BJ (cell line): ENCODE results near the gene SH3BP4. TPM values are rescaled to one million over a fixed set of nuclear protein-coding genes. Genes with fewer than 3 reads are reported as not detected.

ENCODE experiments used
- CTCF ChIA-PET: fragments of 350-600 bp; formaldehyde crosslinking; extraction: SDS; loops from one replicate; lab custom pipeline; 2021; ENCODE audit warnings: antibody characterized with exemption, inconsistent platforms; lab: Yijun Ruan, JAX
- POLR2A ChIA-PET: fragments of 300-600 bp; sonication (Branson Sonifier 250); formaldehyde crosslinking; extraction: SDS; loops from one replicate; lab custom pipeline; 2021; ENCODE audit warnings: antibody characterized with exemption; lab: Charles Lee
- DNase-seq: peaks from one replicate; pipeline ENCODE4 v3.0.0-alpha.2; 2011; ENCODE audit warnings: low read depth
- H3K27me3 ChIP-seq: 2 replicates; pipeline ENCODE4 v1.6.0; 2011; ENCODE audit warnings: low read length; ENCODE audit not compliant: control insufficient read depth, insufficient read depth
- H3K36me3 ChIP-seq: 2 replicates; pipeline ENCODE4 v1.5.1; 2011; ENCODE audit warnings: low read length; ENCODE audit not compliant: control insufficient read depth, insufficient read depth
- H3K4me3 ChIP-seq: 2 replicates; pipeline ENCODE4 v1.5.1; 2011; ENCODE audit warnings: low read depth, mild to moderate bottlenecking, control low read depth, low read length
- polyA plus RNA-seq: library from polyadenylated mRNA; depleted of rRNA; stranded (reverse); fragments of >200 nt; gene quantifications from 2 replicates; pipeline ENCODE4 v1.2.3, GENCODE V29; 2011
- TF ChIP-seq, protein P1 (sequence below): IDR thresholded peaks from 2 replicates; pipeline ENCODE4 v1.5.1; 2011; ENCODE audit warnings: low read depth, mild to moderate bottlenecking, control low read depth, inconsistent platforms, low read length, moderate library complexity; ENCODE audit not compliant: insufficient read depth

The SH3BP4 gene
- polyA plus RNA-seq, 1 experiment: 106 TPM

DNA sequence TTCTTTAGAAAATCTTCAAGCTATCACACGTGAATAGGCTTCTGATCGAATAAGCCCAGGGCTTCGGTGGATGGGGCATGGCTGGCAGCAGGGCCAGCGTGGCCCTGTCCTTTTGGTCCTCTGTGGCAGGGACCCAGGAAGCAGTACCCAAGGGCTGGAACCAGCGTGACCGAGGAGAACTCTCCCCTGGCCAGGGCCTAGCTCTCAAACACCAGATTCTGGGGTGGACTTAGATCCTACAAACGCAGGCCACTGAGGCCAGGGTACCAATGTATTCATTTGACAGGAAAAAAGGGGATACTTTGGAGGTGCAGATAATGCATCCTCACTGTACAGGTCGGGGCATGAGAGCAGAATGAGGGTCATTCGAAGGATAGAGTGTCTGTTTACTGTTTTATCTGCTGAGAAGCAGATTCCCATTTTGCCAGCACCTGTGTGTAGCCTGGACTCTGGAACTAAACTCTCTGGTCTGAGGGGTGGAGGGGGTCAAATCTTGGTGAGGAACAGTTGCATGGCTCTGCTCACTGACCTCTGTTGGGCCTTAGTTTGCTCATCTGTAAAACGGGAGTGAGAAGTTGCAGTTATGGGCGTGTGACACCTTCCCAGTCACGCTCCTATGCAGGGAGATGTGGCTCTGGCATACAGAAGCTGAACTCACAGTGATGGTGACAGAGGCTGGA is 51.4 kb downstream of the SH3BP4 start:
- Histone ChIP-seq H3K27me3 (no peaks in the 10 kb centered on the region), H3K4me3 (no peak overlapping the region), H3K36me3 (peaks cover 24% of the 10 kb centered on the region)
- DNase-seq: no peak
- ChIA-PET CTCF (no interaction called here), POLR2A (no interaction called here)
- TF ChIP-seq, protein P1, sequence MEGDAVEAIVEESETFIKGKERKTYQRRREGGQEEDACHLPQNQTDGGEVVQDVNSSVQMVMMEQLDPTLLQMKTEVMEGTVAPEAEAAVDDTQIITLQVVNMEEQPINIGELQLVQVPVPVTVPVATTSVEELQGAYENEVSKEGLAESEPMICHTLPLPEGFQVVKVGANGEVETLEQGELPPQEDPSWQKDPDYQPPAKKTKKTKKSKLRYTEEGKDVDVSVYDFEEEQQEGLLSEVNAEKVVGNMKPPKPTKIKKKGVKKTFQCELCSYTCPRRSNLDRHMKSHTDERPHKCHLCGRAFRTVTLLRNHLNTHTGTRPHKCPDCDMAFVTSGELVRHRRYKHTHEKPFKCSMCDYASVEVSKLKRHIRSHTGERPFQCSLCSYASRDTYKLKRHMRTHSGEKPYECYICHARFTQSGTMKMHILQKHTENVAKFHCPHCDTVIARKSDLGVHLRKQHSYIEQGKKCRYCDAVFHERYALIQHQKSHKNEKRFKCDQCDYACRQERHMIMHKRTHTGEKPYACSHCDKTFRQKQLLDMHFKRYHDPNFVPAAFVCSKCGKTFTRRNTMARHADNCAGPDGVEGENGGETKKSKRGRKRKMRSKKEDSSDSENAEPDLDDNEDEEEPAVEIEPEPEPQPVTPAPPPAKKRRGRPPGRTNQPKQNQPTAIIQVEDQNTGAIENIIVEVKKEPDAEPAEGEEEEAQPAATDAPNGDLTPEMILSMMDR: no peak

DNA sequence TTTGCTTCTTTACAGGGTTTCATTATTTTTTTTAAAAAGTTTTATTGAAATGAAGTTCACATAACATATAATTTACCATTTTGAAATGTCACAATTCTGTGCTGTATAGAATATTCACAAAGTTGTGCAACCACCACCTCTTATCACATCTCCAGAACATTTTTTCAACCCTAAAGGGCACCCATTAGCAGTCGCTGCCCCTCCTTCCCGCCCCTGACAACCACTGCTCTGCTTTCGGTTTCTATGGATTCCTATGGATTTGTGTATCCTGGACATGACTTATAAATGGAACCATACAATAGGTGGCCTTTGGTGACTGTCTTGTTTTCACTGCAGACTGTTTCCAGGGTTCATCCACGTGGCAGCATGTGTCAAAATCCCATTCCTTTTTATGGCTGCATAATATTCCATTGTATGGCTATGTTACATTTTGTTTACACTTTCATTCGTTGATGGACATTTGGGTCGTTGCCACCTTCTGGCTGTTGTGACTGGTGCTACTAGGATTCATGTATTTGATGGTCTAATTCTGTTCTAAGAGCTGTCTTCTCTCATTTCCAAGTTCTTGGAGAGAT is 52.6 kb downstream of the SH3BP4 start:
- DNase-seq: no peak
- ChIA-PET CTCF (no interaction called here), POLR2A (no interaction called here)
- H3K4me3 ChIP-seq: no peak overlapping the region
- H3K27me3 ChIP-seq: no peaks in the 10 kb centered on the region
- H3K36me3 ChIP-seq: peaks cover 19% of the 10 kb centered on the region
- TF ChIP-seq, protein P1: no peak

GRCh38 chr2:235005023-235005422 is 53.2 kb downstream of the SH3BP4 start:
- POLR2A ChIA-PET: no interaction called here
- TF ChIP-seq, protein P1: no peak
- H3K4me3 ChIP-seq: no peak overlapping the region
- DNase-seq: no peak
- peaks cover 18% of the 10 kb centered on the region for H3K36me3 ChIP-seq
- H3K27me3 ChIP-seq: no peaks in the 10 kb centered on the region
- CTCF ChIA-PET: no interaction called here

GRCh38 chr2:235005603-235006259 is 53.9 kb downstream of the SH3BP4 start:
- H3K36me3 ChIP-seq: peaks cover 13% of the 10 kb centered on the region
- H3K4me3 ChIP-seq: no peak overlapping the region
- TF ChIP-seq, protein P1: 0 out of 2 replicates have a peak, but pooled peaks have one; percentile 7
- DNase-seq: no peak
- no peaks in the 10 kb centered on the region for H3K27me3 ChIP-seq
- CTCF ChIA-PET: no interaction called here
- POLR2A ChIA-PET: no interaction called here

DNA sequence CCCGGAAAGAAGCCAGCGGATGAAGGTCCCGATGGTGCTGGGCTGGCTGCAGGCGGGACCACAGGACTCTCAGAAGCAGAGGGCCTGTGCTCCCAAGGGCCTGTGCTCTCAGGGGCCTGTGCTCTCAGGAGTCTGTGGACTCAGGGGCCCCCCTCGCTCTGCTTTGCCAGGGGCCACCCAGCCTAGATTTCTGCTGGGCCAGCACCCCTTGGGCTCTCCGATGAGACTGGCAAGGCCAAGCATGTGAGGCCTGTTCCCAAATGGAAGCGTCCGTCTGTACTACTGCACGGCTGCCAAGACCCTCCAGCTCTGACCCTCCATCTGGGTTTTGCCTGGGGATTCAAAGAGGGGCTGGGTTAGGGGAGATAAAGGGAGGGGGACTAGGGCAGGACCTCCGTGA is 54.6 kb downstream of the SH3BP4 start:
- Histone ChIP-seq H3K27me3 (no peaks in the 10 kb centered on the region), H3K36me3 (peaks cover 11% of the 10 kb centered on the region), H3K4me3 (no peak overlapping the region)
- ChIA-PET CTCF (interaction anchor here (0.6 kb wide), 1 partner anchor 43 kb away, joined by 3 read pairs; no protein-coding TSS in a partner anchor), POLR2A (no interaction called here)
- TF ChIP-seq, protein P1: no peak
- no peak for DNase-seq
